IPS-15b (cell line): ENCODE measurements around the gene GDPD2.

Experiments
- H3K27me3 ChIP-seq: one replicate; pipeline ENCODE4 v1.6.1; 2013; ENCODE audit warnings: low read length; ENCODE audit not compliant: control insufficient read depth, insufficient read depth
- H3K36me3 ChIP-seq: one replicate; pipeline ENCODE4 v1.6.1; 2013; ENCODE audit warnings: low read length; ENCODE audit not compliant: control insufficient read depth, insufficient read depth
- H3K4me1 ChIP-seq: one replicate; pipeline ENCODE4 v1.6.1; 2013; ENCODE audit warnings: mild to moderate bottlenecking, low read length; ENCODE audit not compliant: control insufficient read depth, insufficient read depth
- H3K4me3 ChIP-seq: one replicate; pipeline ENCODE4 v1.5.1; 2013; ENCODE audit warnings: low read depth, low read length
- H3K9ac ChIP-seq: one replicate; pipeline ENCODE4 v1.6.1; 2013; ENCODE audit warnings: low read depth, mild to moderate bottlenecking, low read length
- H3K9me3 ChIP-seq: one replicate; pipeline ENCODE4 v1.6.1; 2013; ENCODE audit warnings: mild to moderate bottlenecking, low read length; ENCODE audit not compliant: control insufficient read depth, insufficient read depth

Gene GDPD2

GRCh38 chrX:70455366-70456202 lies 32.5 kb downstream of the GDPD2 start:
- no peaks in the 10 kb centered on the region for H3K27me3 ChIP-seq

GRCh38 chrX:70456256-70456655 lies 33.1 kb downstream of the GDPD2 start:
- Histone ChIP-seq H3K9me3 (peaks cover 2% of the 10 kb centered on the region), H3K27me3 (no peaks in the 10 kb centered on the region), H3K36me3 (no peaks in the 10 kb centered on the region), H3K9ac (peak overlapping the region; percentile 93), H3K4me3 (peak overlapping the region; percentile 75), H3K4me1 (peaks cover 4% of the 10 kb centered on the region)

More at GRCh38 chrX:70455366-70456202, 32.5 kb downstream of the GDPD2 start:
- Histone ChIP-seq H3K9me3 (peaks cover 2% of the 10 kb centered on the region), H3K9ac (peak overlapping the region; percentile 93), H3K4me3 (peak overlapping the region; percentile 75), H3K36me3 (no peaks in the 10 kb centered on the region), H3K4me1 (peaks cover 4% of the 10 kb centered on the region)

- H3K36me3 ChIP-seq = no peaks in the 10 kb centered on the region
- no peaks in the 10 kb centered on the region for H3K27me3 ChIP-seq
- no peak overlapping the region for H3K9ac ChIP-seq
- no peaks in the 10 kb centered on the region for H3K4me1 ChIP-seq
- H3K9me3 ChIP-seq = no peaks in the 10 kb centered on the region
- H3K4me3 ChIP-seq = no peak overlapping the region
Measured at GRCh38 chrX:70461026-70461425, 37.9 kb downstream of the GDPD2 start.

- no peak overlapping the region for H3K4me3 ChIP-seq
- H3K9me3 ChIP-seq = no peaks in the 10 kb centered on the region
- H3K4me1 ChIP-seq = no peaks in the 10 kb centered on the region
- no peak overlapping the region for H3K9ac ChIP-seq
- H3K27me3 ChIP-seq = no peaks in the 10 kb centered on the region
- no peaks in the 10 kb centered on the region for H3K36me3 ChIP-seq
Measured at GRCh38 chrX:70464051-70464450, 40.9 kb downstream of the GDPD2 start.

- Histone ChIP-seq H3K36me3 (no peaks in the 10 kb centered on the region), H3K9ac (no peak overlapping the region), H3K4me1 (no peaks in the 10 kb centered on the region), H3K27me3 (no peaks in the 10 kb centered on the region), H3K4me3 (no peak overlapping the region), H3K9me3 (no peaks in the 10 kb centered on the region)
Measured at GRCh38 chrX:70466968-70467367, 43.9 kb downstream of the GDPD2 start.

- Histone ChIP-seq H3K4me1 (no peaks in the 10 kb centered on the region), H3K36me3 (no peaks in the 10 kb centered on the region), H3K27me3 (no peaks in the 10 kb centered on the region), H3K9me3 (no peaks in the 10 kb centered on the region), H3K4me3 (no peak overlapping the region), H3K9ac (no peak overlapping the region)
Measured at GRCh38 chrX:70468709-70469108, 45.6 kb downstream of the GDPD2 start.

GRCh38 chrX:70470850-70471289 lies 47.8 kb downstream of the GDPD2 start:
- Histone ChIP-seq H3K36me3 (no peaks in the 10 kb centered on the region), H3K9me3 (no peaks in the 10 kb centered on the region), H3K27me3 (no peaks in the 10 kb centered on the region), H3K9ac (no peak overlapping the region), H3K4me1 (peaks cover 8% of the 10 kb centered on the region), H3K4me3 (no peak overlapping the region)

GRCh38 chrX:70476166-70476933 lies 53.2 kb downstream of the GDPD2 start:
- Histone ChIP-seq H3K9ac (no peak overlapping the region), H3K4me3 (no peak overlapping the region), H3K4me1 (peaks cover 25% of the 10 kb centered on the region)

GRCh38 chrX:70476934-70477733 lies 54.0 kb downstream of the GDPD2 start:
- Histone ChIP-seq H3K36me3 (peaks cover 4% of the 10 kb centered on the region), H3K27me3 (no peaks in the 10 kb centered on the region), H3K4me1 (peaks cover 25% of the 10 kb centered on the region), H3K9me3 (no peaks in the 10 kb centered on the region), H3K4me3 (peak overlapping the region; percentile 37), H3K9ac (no peak overlapping the region)

More at GRCh38 chrX:70476166-70476933, 53.2 kb downstream of the GDPD2 start:
- H3K36me3 ChIP-seq = no peaks in the 10 kb centered on the region
- H3K9me3 ChIP-seq = no peaks in the 10 kb centered on the region
- H3K27me3 ChIP-seq = no peaks in the 10 kb centered on the region

GRCh38 chrX:70477734-70478075 lies 54.6 kb downstream of the GDPD2 start:
- H3K4me1 ChIP-seq = peaks cover 25% of the 10 kb centered on the region
- H3K9me3 ChIP-seq = no peaks in the 10 kb centered on the region
- peaks cover 4% of the 10 kb centered on the region for H3K36me3 ChIP-seq
- no peak overlapping the region for H3K9ac ChIP-seq
- no peaks in the 10 kb centered on the region for H3K27me3 ChIP-seq
- H3K4me3 ChIP-seq = peak overlapping the region; percentile 37

GRCh38 chrX:70478526-70479245 lies 55.6 kb downstream of the GDPD2 start:
- no peaks in the 10 kb centered on the region for H3K27me3 ChIP-seq
- H3K9me3 ChIP-seq = no peaks in the 10 kb centered on the region
- peaks cover 4% of the 10 kb centered on the region for H3K36me3 ChIP-seq
- no peak overlapping the region for H3K4me3 ChIP-seq
- H3K9ac ChIP-seq = no peak overlapping the region
- H3K4me1 ChIP-seq = peaks cover 25% of the 10 kb centered on the region
